AG09319 (cell line): ENCODE results near the gene SYNE1.

Experiments used
- DNase-seq: peaks from one replicate; pipeline ENCODE4 v3.0.0-alpha.2; 2010; ENCODE audit warnings: low read depth; ENCODE audit errors: extremely low read depth
- TF ChIP-seq, protein P1 (sequence below): IDR thresholded peaks from 2 replicates; pipeline ENCODE4 v1.5.1; 2011; ENCODE audit warnings: low read depth, mild to moderate bottlenecking, inconsistent platforms, low read length, moderate library complexity

The SYNE1 gene

GRCh38 chr6:152609125-152609670, 28.0 kb downstream of the SYNE1 start:
- TF ChIP-seq, protein P1, sequence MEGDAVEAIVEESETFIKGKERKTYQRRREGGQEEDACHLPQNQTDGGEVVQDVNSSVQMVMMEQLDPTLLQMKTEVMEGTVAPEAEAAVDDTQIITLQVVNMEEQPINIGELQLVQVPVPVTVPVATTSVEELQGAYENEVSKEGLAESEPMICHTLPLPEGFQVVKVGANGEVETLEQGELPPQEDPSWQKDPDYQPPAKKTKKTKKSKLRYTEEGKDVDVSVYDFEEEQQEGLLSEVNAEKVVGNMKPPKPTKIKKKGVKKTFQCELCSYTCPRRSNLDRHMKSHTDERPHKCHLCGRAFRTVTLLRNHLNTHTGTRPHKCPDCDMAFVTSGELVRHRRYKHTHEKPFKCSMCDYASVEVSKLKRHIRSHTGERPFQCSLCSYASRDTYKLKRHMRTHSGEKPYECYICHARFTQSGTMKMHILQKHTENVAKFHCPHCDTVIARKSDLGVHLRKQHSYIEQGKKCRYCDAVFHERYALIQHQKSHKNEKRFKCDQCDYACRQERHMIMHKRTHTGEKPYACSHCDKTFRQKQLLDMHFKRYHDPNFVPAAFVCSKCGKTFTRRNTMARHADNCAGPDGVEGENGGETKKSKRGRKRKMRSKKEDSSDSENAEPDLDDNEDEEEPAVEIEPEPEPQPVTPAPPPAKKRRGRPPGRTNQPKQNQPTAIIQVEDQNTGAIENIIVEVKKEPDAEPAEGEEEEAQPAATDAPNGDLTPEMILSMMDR = no peak
- DNase-seq = no peak

GRCh38 chr6:152605941-152606340, 31.2 kb downstream of the SYNE1 start:
- TF ChIP-seq, protein P1 = no peak

DNA sequence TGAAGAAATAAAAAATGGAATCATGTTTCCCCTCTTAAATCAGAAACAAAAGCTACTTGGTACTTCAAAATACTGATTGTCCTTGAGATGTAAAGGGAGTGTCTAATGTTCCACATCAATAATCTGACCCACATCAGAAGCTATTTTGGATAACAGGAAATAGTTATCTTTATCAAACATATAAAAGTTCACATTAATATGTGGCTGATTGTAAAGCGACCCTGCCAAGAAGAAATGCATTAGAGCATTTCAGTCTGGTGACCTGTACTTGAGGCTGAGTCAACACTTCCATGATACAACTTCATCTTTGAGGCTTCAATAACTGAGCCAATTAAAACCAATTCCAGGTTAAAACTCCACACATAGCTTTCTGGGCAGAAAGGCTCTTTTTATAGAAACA, 31.8 kb downstream of the SYNE1 start:
- DNase-seq = peak; percentile 19
- TF ChIP-seq, protein P1 = no peak

More at GRCh38 chr6:152605941-152606340, 31.2 kb downstream of the SYNE1 start:
- DNase-seq = no peak

DNA sequence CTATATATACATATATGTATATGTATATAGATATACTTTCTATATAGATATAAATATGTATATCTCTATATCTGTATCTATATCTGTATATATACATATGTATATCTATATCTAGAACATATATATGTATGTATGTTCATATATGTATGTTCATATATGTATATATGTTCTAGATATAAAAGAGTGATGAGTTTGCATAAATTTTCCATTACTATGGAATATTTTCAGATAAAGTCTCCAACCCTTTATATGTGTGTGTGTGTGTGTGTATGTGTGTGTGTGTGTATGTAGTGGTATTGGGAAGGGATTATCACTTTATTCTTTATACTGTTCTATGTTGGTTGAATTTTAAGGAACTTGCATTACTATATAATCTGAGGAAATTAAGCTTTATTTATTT, 33.3 kb downstream of the SYNE1 start:
- no peak for DNase-seq
- TF ChIP-seq, protein P1 = no peak

GRCh38 chr6:152600022-152600421, 37.1 kb downstream of the SYNE1 start:
- no peak for DNase-seq

DNA sequence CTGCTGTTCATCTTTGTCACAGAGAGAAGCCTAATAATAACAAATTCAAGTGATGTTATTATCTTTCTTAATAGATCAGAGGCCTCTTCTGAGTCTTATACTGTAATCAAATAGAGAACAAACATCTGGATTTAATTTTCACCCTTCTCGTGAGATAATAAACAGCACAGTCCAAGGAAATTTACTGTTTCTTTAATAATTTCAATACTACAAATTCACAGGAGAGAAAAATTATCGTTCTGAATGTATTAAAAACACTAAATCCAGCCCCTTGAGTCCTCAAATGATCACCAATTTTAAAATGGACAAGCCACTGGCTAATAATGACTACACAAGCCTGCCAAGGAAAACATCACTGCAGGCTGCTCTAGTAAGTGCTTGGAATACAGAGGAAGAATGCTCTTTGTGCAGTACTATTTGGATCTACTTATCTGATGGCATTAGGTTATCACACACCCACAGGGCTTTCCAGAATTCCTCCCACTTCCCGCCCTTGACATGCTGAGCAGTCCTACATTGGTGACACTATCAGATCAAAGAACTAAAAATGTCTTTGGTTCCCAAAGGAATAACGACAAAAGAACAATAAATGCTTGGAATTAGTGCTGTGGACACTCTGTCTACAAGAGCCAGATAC, 38.1 kb downstream of the SYNE1 start:
- no peak for DNase-seq
- TF ChIP-seq, protein P1 = no peak

More at GRCh38 chr6:152600022-152600421, 37.1 kb downstream of the SYNE1 start:
- TF ChIP-seq, protein P1 = no peak

- no peak for DNase-seq
- TF ChIP-seq, protein P1 = no peak
These were observed 38.7 kb downstream of the SYNE1 start for GRCh38 chr6:152598421-152598820.
